DMS79 (cell line): ENCODE results near the gene KCNS1.
"Not testable (repeated sequence)": the region's sequence is repeated elsewhere in the genome, so short reads cannot be mapped to it uniquely, and the experiment has no call there.

ENCODE experiments used
- DNase-seq: peaks from one replicate; lab custom pipeline; 2025; lab: John Stamatoyannopoulos, UW

Gene KCNS1

GRCh38 chr20:45077559-45077958 is 23.4 kb downstream of the KCNS1 start:
- DNase-seq, result no peak

DNA sequence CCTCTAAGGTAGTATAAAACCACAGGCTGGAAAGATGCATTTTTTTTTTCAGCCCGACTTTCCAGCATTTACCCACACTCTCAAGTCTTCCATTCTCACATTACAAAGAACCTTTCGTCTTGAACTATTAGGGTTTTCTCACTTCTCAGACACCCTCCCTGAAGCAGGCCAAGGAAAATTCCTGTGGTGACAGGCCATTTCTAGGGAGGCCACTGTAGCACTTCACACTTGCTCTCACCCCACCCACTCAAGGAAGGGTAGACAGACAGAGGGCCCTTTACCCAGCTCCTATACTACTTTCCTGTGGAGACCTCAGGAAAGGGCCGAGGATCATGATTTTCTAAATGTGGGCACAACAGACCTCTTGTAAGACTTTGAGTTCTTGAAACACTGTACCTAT is 27.7 kb downstream of the KCNS1 start:
- no peak for DNase-seq

GRCh38 chr20:45072066-45072465 is 28.9 kb downstream of the KCNS1 start:
- DNase-seq, result no peak

GRCh38 chr20:45070932-45071632 is 29.8 kb downstream of the KCNS1 start:
- no peak for DNase-seq

- DNase-seq, result no peak
These were observed 31.7 kb downstream of the KCNS1 start for GRCh38 chr20:45069261-45069660.

DNA sequence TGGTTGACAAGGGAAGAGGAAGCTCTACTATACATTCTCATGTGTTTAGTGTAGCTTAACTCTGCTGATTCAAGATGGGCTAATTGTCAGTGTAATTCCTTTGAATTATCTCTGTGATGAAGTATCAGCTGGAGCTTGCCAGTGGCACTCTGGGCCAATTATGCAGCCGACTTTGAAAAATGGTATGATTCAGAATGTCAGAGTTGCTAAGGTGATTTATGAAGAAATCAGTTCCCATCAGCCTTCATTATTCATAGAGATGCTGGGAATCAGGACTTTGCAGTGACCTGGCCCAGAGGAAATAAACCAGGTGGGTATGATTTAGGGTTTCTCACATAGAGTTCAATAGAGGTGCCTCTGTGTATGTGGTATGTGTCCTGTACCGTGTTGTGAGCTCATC is 33.4 kb downstream of the KCNS1 start:
- no peak for DNase-seq

- DNase-seq, result no peak
These were observed 33.8 kb downstream of the KCNS1 start for GRCh38 chr20:45067087-45067486.

- no peak for DNase-seq
These were observed 34.6 kb downstream of the KCNS1 start for GRCh38 chr20:45066372-45066771.

DNA sequence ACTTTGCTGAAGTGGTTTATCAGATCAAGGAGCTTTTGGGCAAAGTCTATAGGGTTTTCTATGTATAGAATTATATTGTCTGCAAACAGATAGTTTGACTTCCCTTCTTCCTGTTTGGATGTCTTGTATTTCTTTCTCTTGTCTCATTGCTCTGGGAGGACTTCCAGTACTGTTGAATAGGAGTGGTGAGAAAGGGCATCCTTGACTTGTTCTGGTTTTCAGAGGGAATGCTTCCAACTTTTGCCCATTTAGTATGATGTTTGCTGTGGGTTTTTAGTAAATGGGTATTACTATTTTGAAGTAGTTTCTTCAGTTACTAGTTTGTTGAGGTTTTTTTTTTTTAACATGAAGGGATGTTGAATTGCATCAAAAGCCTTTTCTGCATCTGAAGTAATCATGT is 36.1 kb downstream of the KCNS1 start:
- DNase-seq, result no peak

DNA sequence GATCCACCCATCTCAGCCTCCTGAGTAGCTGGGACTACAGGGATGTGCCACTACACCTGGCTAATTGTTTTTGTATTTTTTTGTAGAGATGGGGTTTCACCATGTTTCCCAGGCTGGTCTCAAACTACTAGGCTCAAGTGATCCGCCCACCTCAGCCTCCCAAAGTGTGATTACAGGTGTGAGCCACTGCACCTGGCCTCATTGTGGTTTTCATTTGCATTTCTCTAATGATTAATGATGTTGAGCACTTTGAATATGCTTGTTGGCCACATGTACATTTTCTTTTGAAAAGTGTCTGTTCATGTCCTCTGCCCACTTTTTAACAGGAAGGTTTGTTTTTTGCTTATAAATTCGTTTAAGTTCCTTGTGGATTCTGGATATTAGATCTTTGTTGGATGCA is 37.8 kb downstream of the KCNS1 start:
- not testable (repeated sequence) for DNase-seq

DNA sequence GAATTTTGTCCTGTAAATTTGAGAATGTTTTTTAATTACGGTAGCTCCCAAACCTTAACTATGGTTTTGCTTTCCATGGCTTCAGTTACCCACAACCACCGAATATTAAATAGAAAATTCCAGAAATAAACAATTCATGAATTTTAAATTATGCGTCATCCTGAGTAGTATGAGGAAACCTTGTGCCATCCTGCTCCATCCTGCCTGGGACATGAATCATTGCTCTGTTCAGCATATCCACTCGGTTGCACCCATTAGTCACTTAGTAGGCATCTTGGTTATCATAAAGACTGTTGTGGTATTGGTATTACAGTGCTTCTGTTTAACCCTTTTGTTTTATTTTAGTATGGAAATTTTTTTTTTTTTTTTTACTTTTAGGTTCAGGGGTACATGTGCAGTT is 39.7 kb downstream of the KCNS1 start:
- no peak for DNase-seq

DNA sequence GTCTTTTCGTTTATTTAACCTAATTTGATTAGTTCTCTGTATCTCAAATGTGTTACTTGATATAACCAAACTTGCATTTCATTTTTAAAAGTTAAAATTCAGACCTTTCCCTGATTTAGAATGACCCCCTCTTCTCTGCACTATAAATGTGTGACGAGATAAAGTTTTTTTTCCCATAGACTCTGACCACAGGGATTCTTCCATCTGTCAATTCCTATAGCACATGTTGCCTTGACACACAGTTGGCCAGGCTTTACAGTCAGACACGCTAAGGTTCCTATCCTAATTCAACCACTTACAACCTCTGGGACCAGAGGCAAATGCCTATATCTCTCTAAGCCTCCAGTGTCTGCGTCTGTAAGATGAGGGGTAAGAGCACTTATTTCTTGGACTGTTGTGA is 40.6 kb downstream of the KCNS1 start:
- no peak for DNase-seq

- DNase-seq, result no peak
These were observed 41.8 kb downstream of the KCNS1 start for GRCh38 chr20:45059022-45059728.

DNA sequence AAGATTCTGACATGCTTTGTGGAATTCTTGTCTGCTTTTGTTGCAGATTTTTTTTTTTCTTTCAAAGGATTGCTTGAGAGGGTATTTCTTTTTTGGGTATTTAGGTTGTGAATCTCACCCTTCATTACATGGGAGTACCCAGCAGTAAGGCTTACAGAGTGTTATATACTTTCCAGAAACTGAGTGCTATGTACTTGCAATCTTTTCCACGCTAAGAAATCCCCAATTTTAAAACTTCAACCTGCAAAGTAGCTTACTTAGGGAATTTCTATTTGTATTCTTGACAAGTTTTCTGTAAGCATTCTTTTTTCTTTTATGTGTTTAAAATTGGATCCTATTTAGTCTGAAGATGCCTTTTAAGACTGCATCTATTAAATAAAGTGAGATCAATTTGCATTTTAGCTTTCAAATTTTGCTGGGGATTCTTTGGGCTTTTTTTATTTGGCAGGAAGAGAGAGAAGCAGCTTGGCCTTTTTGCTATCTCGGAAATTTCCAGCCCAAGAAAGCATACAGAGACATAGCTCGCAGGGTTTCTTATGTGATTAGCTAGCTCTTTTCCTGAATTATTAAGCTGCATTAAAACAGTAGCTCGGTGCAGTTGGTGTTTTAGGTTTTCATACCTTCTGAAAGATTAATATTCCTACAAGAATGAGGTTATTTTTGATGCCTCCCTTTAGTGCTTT is 42.6 kb downstream of the KCNS1 start:
- no peak for DNase-seq

- no peak for DNase-seq
These were observed 44.3 kb downstream of the KCNS1 start for GRCh38 chr20:45056473-45057173.

DNA sequence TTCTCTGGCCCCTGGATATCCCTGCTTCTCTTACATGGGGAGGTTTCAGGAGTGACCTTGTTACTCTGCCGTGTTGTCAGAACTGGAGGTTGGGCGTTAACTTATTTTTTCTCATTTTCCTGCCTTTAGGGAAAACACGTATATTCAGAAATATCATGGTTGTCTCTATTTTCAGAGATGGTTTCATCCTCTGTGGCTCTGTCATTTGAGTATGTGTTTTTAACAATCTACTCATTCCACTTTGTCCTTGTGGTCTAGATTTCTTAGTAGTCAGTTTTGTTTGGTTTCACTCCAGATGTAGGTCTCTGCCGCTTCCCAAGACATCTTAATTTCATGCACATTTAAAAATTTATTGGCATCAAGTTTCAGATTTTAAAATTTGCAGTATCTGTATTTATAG is 45.9 kb downstream of the KCNS1 start:
- DNase-seq, result no peak

DNA sequence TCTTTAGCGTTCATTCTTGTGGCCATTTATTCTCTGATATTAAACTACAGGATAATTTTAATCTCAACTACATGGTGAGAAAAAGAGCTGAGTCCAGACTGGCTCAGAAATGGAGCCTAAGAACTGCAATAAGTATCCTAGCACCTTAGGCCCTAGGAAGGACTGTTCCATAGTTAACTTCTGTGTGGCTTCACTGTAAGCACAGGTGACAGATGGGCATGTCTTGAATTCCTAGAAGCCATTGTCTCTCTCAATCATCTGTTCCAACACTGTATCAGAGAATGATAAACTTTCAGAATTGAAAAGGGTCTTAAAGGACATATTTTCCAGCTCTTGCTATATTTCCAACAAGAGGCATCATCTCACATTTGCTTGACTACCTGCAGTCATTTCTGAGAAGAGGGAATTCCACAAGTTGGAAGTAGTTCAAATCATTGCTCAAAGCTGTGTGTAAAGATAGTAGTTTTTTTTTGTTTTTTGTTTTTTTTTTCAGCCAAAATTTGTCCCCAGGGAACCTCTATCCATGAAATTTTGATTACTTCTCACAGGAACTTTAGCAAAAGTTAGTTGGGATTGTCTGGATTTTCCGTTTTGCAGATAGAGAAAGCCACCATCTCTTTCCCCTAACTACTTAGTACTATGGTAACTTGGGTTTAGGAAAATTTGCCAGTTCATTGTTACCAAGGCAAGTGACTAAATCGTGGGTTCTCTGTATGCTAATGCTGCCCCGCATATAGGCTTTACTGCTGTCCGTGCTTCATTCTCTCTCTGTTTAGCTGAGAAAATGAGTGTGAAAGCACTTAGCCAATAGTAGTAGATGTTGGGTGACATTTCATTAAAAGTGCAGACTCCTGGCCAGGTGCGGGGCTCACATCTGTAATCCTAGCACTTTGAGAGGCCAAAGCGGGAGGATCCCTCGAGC is 47.2 kb downstream of the KCNS1 start:
- DNase-seq, result no peak

DNA sequence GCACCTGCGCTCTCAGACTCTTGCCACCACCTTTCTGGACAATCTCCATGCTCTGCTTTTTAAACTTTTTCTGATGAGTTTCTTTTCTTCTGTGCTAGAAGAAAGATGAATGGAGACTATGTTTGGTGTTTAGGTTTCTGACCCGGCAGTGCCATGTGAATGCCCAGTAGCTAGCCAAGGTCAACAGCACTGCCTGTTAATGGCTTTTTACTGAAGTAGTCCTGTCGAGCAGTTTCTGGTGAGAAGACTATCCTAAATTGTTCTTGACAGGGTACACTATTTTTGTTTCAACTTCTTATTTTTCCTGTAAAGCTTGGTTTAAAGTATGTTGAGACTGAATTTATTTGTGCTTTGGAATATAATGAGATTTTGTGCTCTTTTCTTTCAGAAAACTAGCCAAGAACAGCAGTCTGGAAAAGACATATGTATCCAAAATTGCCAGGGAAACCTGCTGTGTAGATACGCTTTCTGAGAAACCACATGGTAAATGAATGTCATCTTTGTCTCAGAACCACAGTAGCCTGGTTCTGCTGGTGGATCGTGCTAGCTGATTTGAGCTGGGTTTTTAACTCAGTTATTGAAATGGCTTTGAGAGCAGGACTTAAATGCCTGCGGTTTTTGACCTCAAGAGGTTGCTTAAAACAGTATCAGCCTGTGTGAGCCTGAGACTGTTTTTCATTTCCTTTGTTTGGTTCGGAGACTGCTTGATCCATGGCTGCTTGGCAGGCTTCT is 48.1 kb downstream of the KCNS1 start:
- DNase-seq, result peak; percentile 37

DNA sequence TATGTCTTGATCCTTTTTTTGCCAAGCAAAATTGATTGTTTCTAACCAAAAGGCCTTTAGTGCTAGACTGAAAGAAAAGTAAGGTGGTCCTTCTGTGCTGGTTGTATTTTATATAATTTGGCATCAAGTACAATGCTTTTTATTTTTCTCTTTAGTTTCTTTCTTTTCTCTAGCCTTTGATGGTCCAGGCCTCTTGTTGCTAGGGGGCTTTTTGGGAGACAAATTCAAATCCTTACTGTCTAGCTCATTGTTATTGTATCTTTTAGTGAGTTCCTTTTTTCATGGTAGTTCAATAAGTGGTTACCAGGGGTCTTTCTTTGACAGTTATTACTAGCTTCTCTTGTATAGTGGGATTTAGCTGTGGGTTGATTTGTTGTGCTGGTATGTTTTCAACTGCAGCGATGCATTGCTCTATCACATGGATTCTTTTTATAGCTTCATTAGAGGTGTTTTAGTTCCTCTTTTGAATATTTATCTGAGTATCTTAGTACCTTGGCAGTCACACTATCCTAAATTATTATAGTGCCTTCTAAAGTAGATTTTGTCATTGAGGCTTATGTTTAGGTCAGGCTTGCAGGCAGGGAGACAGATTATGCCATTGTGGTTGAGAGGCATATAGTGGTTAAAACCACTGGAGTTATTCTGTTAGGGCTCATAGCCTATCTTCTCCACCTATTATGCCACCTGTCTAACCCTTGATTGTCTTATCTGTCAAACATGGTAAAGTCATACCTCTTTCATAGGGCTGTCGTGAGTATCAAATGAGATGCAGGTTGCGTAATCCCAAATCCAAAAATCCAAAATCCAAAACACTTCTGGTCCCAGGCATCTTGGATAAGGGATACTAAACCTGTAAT is 49.5 kb downstream of the KCNS1 start:
- no peak for DNase-seq

DNA sequence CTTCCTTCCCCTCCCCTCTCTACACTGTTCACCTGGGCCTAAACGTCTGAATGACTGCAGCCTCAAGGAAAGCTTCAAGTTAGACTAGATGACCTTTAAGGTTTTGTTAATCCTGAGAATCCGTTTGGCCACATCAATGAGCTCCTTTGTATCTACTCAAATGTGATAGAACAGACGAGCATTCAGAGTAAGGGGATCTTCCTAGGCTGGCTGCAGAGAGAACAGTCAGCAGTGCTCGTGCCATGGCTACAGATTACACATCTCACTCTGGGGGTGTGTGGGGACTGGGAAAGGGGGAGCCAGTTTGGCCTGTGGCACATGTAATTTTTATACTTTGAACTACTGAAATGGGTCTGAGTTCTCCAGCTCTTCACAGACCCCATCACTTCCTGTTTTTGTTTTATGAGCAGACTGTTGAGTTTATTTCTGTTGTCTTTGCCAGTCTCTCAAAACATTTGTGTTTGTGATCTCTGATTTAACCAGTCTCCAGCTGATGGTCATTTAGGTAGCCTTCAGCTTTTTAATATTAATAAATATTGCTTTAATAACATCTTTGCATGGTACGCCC is 50.9 kb downstream of the KCNS1 start:
- DNase-seq, result no peak
